Progenitor cell of endocrine pancreas (in vitro differentiated cells): ENCODE data around the gene ATRX. TPM values are rescaled to one million over a fixed set of nuclear protein-coding genes. Genes with fewer than 3 reads are reported as not detected.
"Not testable (repeated sequence)": the region's sequence is repeated elsewhere in the genome, so short reads cannot be mapped to it uniquely, and the experiment has no call there.

Source experiments
- DNase-seq: peaks from one replicate; pipeline ENCODE4 v3.0.0; 2021; ENCODE audit warnings: low spot score; ENCODE audit not compliant: unreplicated experiment
- H3K27ac Mint-ChIP-seq: 2 replicates; pipeline ENCODE4 v1.8.0; 2021; ENCODE audit warnings: mild to moderate bottlenecking, moderate library complexity, mixed read lengths
- H3K27me3 Mint-ChIP-seq: 2 replicates; pipeline ENCODE4 v1.8.0; 2021; ENCODE audit warnings: mixed read lengths
- H3K36me3 Mint-ChIP-seq: 2 replicates; pipeline ENCODE4 v1.8.0; 2022; ENCODE audit warnings: mixed read lengths; ENCODE audit not compliant: insufficient read depth
- H3K4me1 Mint-ChIP-seq: 2 replicates; pipeline ENCODE4 v1.8.0; 2021; ENCODE audit warnings: low read depth, mixed read lengths
- H3K4me3 Mint-ChIP-seq: 2 replicates; pipeline ENCODE4 v1.8.0; 2021; ENCODE audit warnings: low read depth, mild to moderate bottlenecking, moderate library complexity, mixed read lengths
- H3K9me3 Mint-ChIP-seq: 2 replicates; pipeline ENCODE4 v1.8.0; 2021; ENCODE audit warnings: low read depth, mixed read lengths
- long read RNA-seq: library from polyadenylated mRNA; unstranded; transcript quantifications from one replicate; pipeline ENCODE4 v2.0.0, GENCODE V29; 2020
- total RNA-seq: library from RNA; stranded (reverse); gene quantifications from 2 replicates; pipeline ENCODE4 v1.2.1, GENCODE V29; 2021
- TF ChIP-seq, protein P1 (sequence below): fragments of 200-600 bp; sonication (generic); IDR thresholded peaks from one replicate; pipeline ENCODE4 v1.5.0; 2021; ENCODE audit warnings: antibody characterized with exemption, mild to moderate bottlenecking; ENCODE audit not compliant: unreplicated experiment

The ATRX gene
- 153 and 167 TPM in 2 replicates for total RNA-seq
- long read RNA-seq, transcript ATRX-213 (10 exons, 3,071 nt) = major isoform, 23 of 631 reads
- long read RNA-seq, transcript ATRX-211 (8 exons, 1,860 nt) = minor isoform, 9 of 631 reads
- long read RNA-seq, partial matches to known transcripts = 372 of 631 reads
- long read RNA-seq, other reads (novel, unspliced or antisense) = 225 of 631 reads

DNA sequence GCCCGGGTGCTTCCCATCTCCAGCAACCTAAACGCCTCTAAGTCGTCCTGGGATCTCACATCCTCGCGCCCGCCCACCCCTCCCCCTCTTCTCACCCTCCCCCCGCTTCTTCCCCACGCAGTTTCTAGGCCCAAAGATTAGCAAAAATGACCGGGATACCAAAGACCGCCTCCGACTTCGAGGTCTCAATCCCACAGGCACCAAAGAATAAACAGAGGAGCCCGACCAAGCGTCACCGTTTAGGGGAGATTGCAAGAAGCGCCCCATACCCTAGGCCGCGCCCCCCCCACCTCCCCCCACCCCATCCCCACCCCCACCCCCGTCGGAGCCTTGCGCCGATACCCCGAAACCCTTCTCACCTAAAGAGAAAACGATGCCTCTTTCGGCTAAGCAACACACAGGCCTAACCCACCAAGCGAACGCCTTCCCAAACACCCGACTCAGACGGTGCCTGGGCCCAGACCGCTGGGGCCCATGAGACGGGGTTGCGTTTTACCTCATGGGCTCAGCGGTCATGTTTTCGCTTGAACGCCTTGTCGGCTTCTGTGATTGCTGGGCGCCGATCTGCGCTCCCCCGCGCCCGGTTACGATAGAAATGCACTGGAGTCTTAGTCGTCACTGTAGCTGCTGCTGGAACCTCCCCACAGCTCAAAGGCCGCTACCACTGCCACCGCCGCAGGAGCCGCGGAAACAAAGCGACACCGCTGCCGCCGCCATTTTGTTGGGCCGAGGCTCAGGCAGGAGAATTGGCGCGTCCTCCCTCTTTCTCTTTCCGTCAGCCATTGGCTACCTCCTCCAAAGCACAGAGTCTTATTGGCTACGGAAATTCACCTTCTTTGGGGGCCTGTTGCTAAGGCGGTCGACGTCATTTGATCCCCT, at the start of gene ATRX:
Gene ATRX, minus strand, starts transcription at position 731 of the 879 bp plus-strand sequence. Its CDS starts 215 bp downstream, at position 516.
- Mint-ChIP-seq H3K4me1 (peaks cover 9% of the 10 kb centered on the region), H3K9me3 (peaks cover 6% of the 10 kb centered on the region), H3K27me3 (no peaks in the 10 kb centered on the region), H3K27ac (peak within 1 kb of the TSS; percentile 100), H3K4me3 (peak within 1 kb of the TSS; percentile 97), H3K36me3 (no peaks in the 10 kb centered on the region)
- DNase-seq = peak; percentile 33
- TF ChIP-seq, protein P1, sequence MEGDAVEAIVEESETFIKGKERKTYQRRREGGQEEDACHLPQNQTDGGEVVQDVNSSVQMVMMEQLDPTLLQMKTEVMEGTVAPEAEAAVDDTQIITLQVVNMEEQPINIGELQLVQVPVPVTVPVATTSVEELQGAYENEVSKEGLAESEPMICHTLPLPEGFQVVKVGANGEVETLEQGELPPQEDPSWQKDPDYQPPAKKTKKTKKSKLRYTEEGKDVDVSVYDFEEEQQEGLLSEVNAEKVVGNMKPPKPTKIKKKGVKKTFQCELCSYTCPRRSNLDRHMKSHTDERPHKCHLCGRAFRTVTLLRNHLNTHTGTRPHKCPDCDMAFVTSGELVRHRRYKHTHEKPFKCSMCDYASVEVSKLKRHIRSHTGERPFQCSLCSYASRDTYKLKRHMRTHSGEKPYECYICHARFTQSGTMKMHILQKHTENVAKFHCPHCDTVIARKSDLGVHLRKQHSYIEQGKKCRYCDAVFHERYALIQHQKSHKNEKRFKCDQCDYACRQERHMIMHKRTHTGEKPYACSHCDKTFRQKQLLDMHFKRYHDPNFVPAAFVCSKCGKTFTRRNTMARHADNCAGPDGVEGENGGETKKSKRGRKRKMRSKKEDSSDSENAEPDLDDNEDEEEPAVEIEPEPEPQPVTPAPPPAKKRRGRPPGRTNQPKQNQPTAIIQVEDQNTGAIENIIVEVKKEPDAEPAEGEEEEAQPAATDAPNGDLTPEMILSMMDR = no peak

GRCh38 chrX:77831544-77831943, 45.5 kb upstream of the ATRX start:
- H3K9me3 Mint-ChIP-seq = peaks cover 16% of the 10 kb centered on the region
- H3K4me3 Mint-ChIP-seq, H3K27ac Mint-ChIP-seq, DNase-seq, H3K4me1 Mint-ChIP-seq, H3K27me3 Mint-ChIP-seq: not testable (repeated sequence)
- peaks cover 15% of the 10 kb centered on the region for H3K36me3 Mint-ChIP-seq

DNA sequence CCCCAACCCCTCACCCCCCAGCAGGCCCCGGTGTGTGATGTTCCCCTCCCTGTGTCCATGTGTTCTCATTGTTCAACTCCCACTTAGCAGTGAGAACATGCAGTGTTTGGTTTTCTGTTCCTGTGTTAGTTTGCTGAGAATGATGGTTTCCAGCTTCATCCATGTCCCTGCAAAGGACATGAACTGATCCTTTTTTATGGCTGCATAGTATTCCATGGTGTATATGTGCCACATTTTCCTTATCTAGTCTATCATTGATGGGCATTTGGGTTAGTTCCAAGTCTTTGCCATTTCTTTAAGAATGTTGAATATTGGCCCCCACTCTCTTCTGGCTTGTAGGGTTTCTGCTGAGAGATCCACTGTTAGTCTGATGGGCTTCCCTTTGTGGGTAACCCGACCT, 36.0 kb upstream of the ATRX start:
- not testable (repeated sequence) for H3K4me1 Mint-ChIP-seq, H3K27me3 Mint-ChIP-seq, H3K27ac Mint-ChIP-seq, DNase-seq, H3K4me3 Mint-ChIP-seq
- peaks cover 20% of the 10 kb centered on the region for H3K36me3 Mint-ChIP-seq
- H3K9me3 Mint-ChIP-seq = peaks cover 30% of the 10 kb centered on the region

- TF ChIP-seq, protein P1 = no peak
- Mint-ChIP-seq H3K27ac (no peak overlapping the region), H3K9me3 (peaks cover 34% of the 10 kb centered on the region), H3K27me3 (no peaks in the 10 kb centered on the region), H3K4me3 (no peak overlapping the region), H3K36me3 (peaks cover 18% of the 10 kb centered on the region), H3K4me1 (no peaks in the 10 kb centered on the region)
- no peak for DNase-seq
These were observed 34.2 kb upstream of the ATRX start for GRCh38 chrX:77820091-77820727.

- H3K4me1 Mint-ChIP-seq = no peaks in the 10 kb centered on the region
- no peaks in the 10 kb centered on the region for H3K27me3 Mint-ChIP-seq
- no peak overlapping the region for H3K4me3 Mint-ChIP-seq
- H3K9me3 Mint-ChIP-seq = peaks cover 25% of the 10 kb centered on the region
- H3K36me3 Mint-ChIP-seq = no peaks in the 10 kb centered on the region
- no peak overlapping the region for H3K27ac Mint-ChIP-seq
- TF ChIP-seq, protein P1 = no peak
- DNase-seq = no peak
These were observed 28.2 kb upstream of the ATRX start for GRCh38 chrX:77814210-77814609.

GRCh38 chrX:77802201-77802600, 16.2 kb upstream of the ATRX start:
- H3K4me1 Mint-ChIP-seq = no peaks in the 10 kb centered on the region
- H3K4me3 Mint-ChIP-seq = no peak overlapping the region
- no peak for DNase-seq
- TF ChIP-seq, protein P1 = no peak
- H3K27ac Mint-ChIP-seq = no peak overlapping the region
- H3K9me3 Mint-ChIP-seq = peaks cover 17% of the 10 kb centered on the region
- H3K27me3 Mint-ChIP-seq = no peaks in the 10 kb centered on the region
- peaks cover 1% of the 10 kb centered on the region for H3K36me3 Mint-ChIP-seq
